Right lobe of liver (tissue), 4 donors: ENCODE results near the gene KRTAP5-4.

Source experiments
- CTCF ChIP-seq, 4 donors: fragments of 200-600 bp in 3 of 4; fragments of 450-650 bp in 1 of 4; IDR thresholded peaks; one replicate each; pipeline versions ENCODE4 v1.5.1 to v1.8.0; 2016 to 2022; ENCODE audit warnings: antibody characterized with exemption in 4 of 4, mild to moderate bottlenecking in 2 of 4
- POLR2A ChIP-seq: fragments of 450-650 bp; IDR thresholded peaks from one replicate; pipeline ENCODE4 v1.6.1; 2017; ENCODE audit warnings: antibody characterized with exemption, mild to moderate bottlenecking
- donor health status: DM: no; HTN: no; CAD: no.
- donor health status: DM: no; HTN: no; CAD: no.
- donor health status: DM: no; HTN: yes; CAD: no.

- TF ChIP-seq CTCF (IDR thresholded peaks at IDR 0.05) (no peak), POLR2A (no peak)
Observed at GRCh38 chr11:1573077-1573902, 48.6 kb downstream of the KRTAP5-4 start.
